ENCODE results near the gene IL4. TPM values are rescaled to one million over a fixed set of nuclear protein-coding genes. Genes with fewer than 3 reads are reported as not detected.

Gene IL4
- total RNA-seq, 2 experiments from 2014 or later: 0.32 to 0.77 TPM

GRCh38 chr5:132666310-132667123 lies 7.3 kb upstream of the IL4 start:
- no peak overlapping the region for H3K4me3 Mint-ChIP-seq
- peaks cover 25% of the 10 kb centered on the region for H3K4me1 Mint-ChIP-seq
- ATAC-seq: no peak
- CTCF ChIA-PET: interaction anchor here (0.6 to 0.9 kb wide), 3 partner anchors 19 to 137 kb away, joined by 3 to 4 read pairs (median 3); no protein-coding TSS in a partner anchor
- no peak for DNase-seq
- no peaks in the 10 kb centered on the region for H3K27me3 Mint-ChIP-seq
- no peaks in the 10 kb centered on the region for H3K36me3 Mint-ChIP-seq (ENCODE audit: low read depth)
- H3K9me3 Mint-ChIP-seq (ENCODE audit: low read depth): no peaks in the 10 kb centered on the region
- H3K27ac Mint-ChIP-seq: no peak overlapping the region
- POLR2A ChIA-PET: no interaction called here
- intact Hi-C loops (cut with DNase I, micrococcal nuclease): no loop called here

- Mint-ChIP-seq H3K27ac (no peak overlapping the region), H3K4me1 (peaks cover 20% of the 10 kb centered on the region), H3K9me3 (ENCODE audit: low read depth) (no peaks in the 10 kb centered on the region), H3K4me3 (no peak overlapping the region), H3K36me3 (ENCODE audit: low read depth) (no peaks in the 10 kb centered on the region), H3K27me3 (no peaks in the 10 kb centered on the region)
- ATAC-seq (no peak), DNase-seq (no peak)
- ChIA-PET POLR2A (no interaction called here), CTCF (interaction anchor here (0.9 kb wide), 1 partner anchor 35 kb away, joined by 3 read pairs; no protein-coding TSS in a partner anchor)
- intact Hi-C loops (cut with DNase I, micrococcal nuclease): no loop called here
These were observed 6.5 kb upstream of the IL4 start for GRCh38 chr5:132667309-132667708.

GRCh38 chr5:132667761-132668705 lies 5.8 kb upstream of the IL4 start:
- Mint-ChIP-seq H3K36me3 (ENCODE audit: low read depth) (no peaks in the 10 kb centered on the region), H3K4me1 (peaks cover 15% of the 10 kb centered on the region), H3K9me3 (ENCODE audit: low read depth) (no peaks in the 10 kb centered on the region), H3K4me3 (no peak overlapping the region), H3K27me3 (no peaks in the 10 kb centered on the region), H3K27ac (no peak overlapping the region)
- intact Hi-C loops (cut with DNase I, micrococcal nuclease): no loop called here
- DNase-seq (no peak), ATAC-seq (no peak)
- ChIA-PET POLR2A (no interaction called here), CTCF (no interaction called here)

GRCh38 chr5:132668706-132669454 lies 4.9 kb upstream of the IL4 start:
- Mint-ChIP-seq H3K27ac (no peak overlapping the region), H3K4me3 (no peak overlapping the region), H3K9me3 (ENCODE audit: low read depth) (no peaks in the 10 kb centered on the region), H3K27me3 (no peaks in the 10 kb centered on the region), H3K4me1 (peaks cover 11% of the 10 kb centered on the region), H3K36me3 (ENCODE audit: low read depth) (no peaks in the 10 kb centered on the region)
- ChIA-PET POLR2A (no interaction called here), CTCF (no interaction called here)
- intact Hi-C loops (cut with DNase I, micrococcal nuclease): no loop called here
- no peak for DNase-seq
- no peak for ATAC-seq

- intact Hi-C loops (cut with DNase I, micrococcal nuclease): no loop called here
- H3K4me3 Mint-ChIP-seq: no peak overlapping the region
- H3K27me3 Mint-ChIP-seq: no peaks in the 10 kb centered on the region
- H3K4me1 Mint-ChIP-seq: peaks cover 11% of the 10 kb centered on the region
- ATAC-seq (no peak), DNase-seq (no peak)
- H3K27ac Mint-ChIP-seq: no peak overlapping the region
- ChIA-PET CTCF (interaction anchor here (0.6 to 0.9 kb wide), 2 partner anchors 36 to 48 kb away, joined by 3 to 4 read pairs; no protein-coding TSS in a partner anchor), POLR2A (interaction anchor here (1.0 kb wide), 1 partner anchor 28 kb away, joined by 3 read pairs; no protein-coding TSS in a partner anchor)
- H3K9me3 Mint-ChIP-seq (ENCODE audit: low read depth): no peaks in the 10 kb centered on the region
- no peaks in the 10 kb centered on the region for H3K36me3 Mint-ChIP-seq (ENCODE audit: low read depth)
These were observed 4.4 kb upstream of the IL4 start for GRCh38 chr5:132669455-132669820.

- intact Hi-C loops (cut with DNase I, micrococcal nuclease): no loop called here
- POLR2A ChIA-PET: interaction anchor here (1.0 kb wide), 1 partner anchor 29 kb away, joined by 3 read pairs; no protein-coding TSS in a partner anchor
- H3K36me3 Mint-ChIP-seq (ENCODE audit: low read depth): no peaks in the 10 kb centered on the region
- no peaks in the 10 kb centered on the region for H3K9me3 Mint-ChIP-seq (ENCODE audit: low read depth)
- no peak for ATAC-seq
- H3K4me1 Mint-ChIP-seq: peaks cover 18% of the 10 kb centered on the region
- CTCF ChIA-PET: interaction anchor here (0.6 to 0.9 kb wide), 2 partner anchors 37 to 49 kb away, joined by 3 to 4 read pairs; no protein-coding TSS in a partner anchor
- no peak for DNase-seq
- no peak overlapping the region for H3K27ac Mint-ChIP-seq
- H3K27me3 Mint-ChIP-seq: no peaks in the 10 kb centered on the region
- H3K4me3 Mint-ChIP-seq: no peak overlapping the region
These were observed 3.6 kb upstream of the IL4 start for GRCh38 chr5:132669966-132670882.

- POLR2A ChIA-PET: interaction anchor here (0.7 kb wide), 1 partner anchor 79 kb away, joined by 3 read pairs; no protein-coding TSS in a partner anchor
- ATAC-seq: no peak
- no peaks in the 10 kb centered on the region for H3K9me3 Mint-ChIP-seq (ENCODE audit: low read depth)
- H3K27me3 Mint-ChIP-seq: no peaks in the 10 kb centered on the region
- CTCF ChIA-PET: interaction anchor here (0.7 kb wide), 1 partner anchor 527 kb away, joined by 3 read pairs; no protein-coding TSS in a partner anchor
- H3K4me1 Mint-ChIP-seq: peaks cover 19% of the 10 kb centered on the region
- intact Hi-C loops (cut with DNase I, micrococcal nuclease): no loop called here
- H3K27ac Mint-ChIP-seq: no peak overlapping the region
- H3K36me3 Mint-ChIP-seq (ENCODE audit: low read depth): no peaks in the 10 kb centered on the region
- H3K4me3 Mint-ChIP-seq: no peak overlapping the region
- no peak for DNase-seq
These were observed 2.8 kb upstream of the IL4 start for GRCh38 chr5:132671000-132671399.

GRCh38 chr5:132673488-132673887 lies 301 bp upstream of the IL4 start:
- ChIA-PET CTCF (interaction anchor here (1.6 kb wide), 1 partner anchor 10 kb away, joined by 4 read pairs; no protein-coding TSS in a partner anchor), POLR2A (interaction anchor here (1.0 kb wide), 1 partner anchor 32 kb away, joined by 3 read pairs; no protein-coding TSS in a partner anchor)
- no peaks in the 10 kb centered on the region for H3K27me3 Mint-ChIP-seq
- H3K4me3 Mint-ChIP-seq: no peak overlapping the region
- H3K27ac Mint-ChIP-seq: no peak overlapping the region
- H3K4me1 Mint-ChIP-seq: peaks cover 22% of the 10 kb centered on the region
- ATAC-seq (no peak), DNase-seq (no peak)
- no peaks in the 10 kb centered on the region for H3K9me3 Mint-ChIP-seq (ENCODE audit: low read depth)
- intact Hi-C loops (cut with DNase I, micrococcal nuclease): no loop called here
- no peaks in the 10 kb centered on the region for H3K36me3 Mint-ChIP-seq (ENCODE audit: low read depth)

- intact Hi-C loops (cut with DNase I, micrococcal nuclease): no loop called here
- DNase-seq (no peak), ATAC-seq (peak; percentile 75)
- Mint-ChIP-seq H3K9me3 (ENCODE audit: low read depth) (no peaks in the 10 kb centered on the region), H3K36me3 (ENCODE audit: low read depth) (no peaks in the 10 kb centered on the region), H3K4me3 (no peak overlapping the region), H3K27me3 (no peaks in the 10 kb centered on the region), H3K27ac (peak overlapping the region; percentile 48), H3K4me1 (peaks cover 22% of the 10 kb centered on the region)
- CTCF ChIA-PET: interaction anchor here (0.8 to 1.6 kb wide), 5 partner anchors 11 to 36 kb away, joined by 3 to 5 read pairs (median 3); no protein-coding TSS in a partner anchor
- POLR2A ChIA-PET: interaction anchor here (0.5 to 0.6 kb wide), 2 partner anchors 34 to 42 kb away, joined by 3 to 5 read pairs; no protein-coding TSS in a partner anchor
These were observed 1.1 kb downstream of the IL4 start for GRCh38 chr5:132674671-132675506.

Measured in activated CD4-positive, alpha-beta T cell treated with anti-CD3 and anti-CD28 coated beads for 36 hours (primary cell).